ENCODE data around the gene LASP1NB.

Gene LASP1NB

GRCh38 chr17:38925263-38925995 lies at the start of gene LASP1NB:
Gene LASP1NB (plus strand): TSS chr17:38925614.
- peak; percentile 47 for DNase-seq
- intact Hi-C loops (cut with micrococcal nuclease) = no loop called here
- H3K27me3 Mint-ChIP-seq = no peaks in the 10 kb centered on the region
- POLR2A ChIA-PET = interaction anchor here (0.6 to 1.2 kb wide), 5 partner anchors 44 to 210 kb away, joined by 3 to 4 read pairs (median 3); partner anchors contain the start of genes LASP1 and RPL23
- no peak within 1 kb of the TSS for H3K4me3 Mint-ChIP-seq
- no peaks in the 10 kb centered on the region for H3K9me3 Mint-ChIP-seq
- H3K36me3 Mint-ChIP-seq = no peaks in the 10 kb centered on the region
- CTCF ChIA-PET = interaction anchor here (0.5 to 3.0 kb wide), 13 partner anchors 11 to 249 kb away, joined by 3 to 9 read pairs (median 3); no protein-coding TSS in a partner anchor
- H3K27ac Mint-ChIP-seq = no peak within 1 kb of the TSS
- H3K4me1 Mint-ChIP-seq (ENCODE audit: low read depth) = peaks cover 34% of the 10 kb centered on the region

GRCh38 chr17:38877130-38877851 lies 48.1 kb upstream of the LASP1NB start:
- POLR2A ChIA-PET = interaction anchor here (1.0 kb wide), 1 partner anchor 38 kb away, joined by 3 read pairs; no protein-coding TSS in a partner anchor
- intact Hi-C loops (cut with micrococcal nuclease) = no loop called here

GRCh38 chr17:38879878-38880665 lies 45.3 kb upstream of the LASP1NB start:
- no peak for DNase-seq
- Mint-ChIP-seq H3K9me3 (no peaks in the 10 kb centered on the region), H3K27ac (peak overlapping the region; percentile 80), H3K27me3 (no peaks in the 10 kb centered on the region), H3K36me3 (peaks cover 36% of the 10 kb centered on the region), H3K4me1 (ENCODE audit: low read depth) (peaks cover 86% of the 10 kb centered on the region), H3K4me3 (no peak overlapping the region)
- intact Hi-C loops (cut with micrococcal nuclease) = no loop called here
- CTCF ChIA-PET = interaction anchor here (1.1 to 3.4 kb wide), 4 partner anchors 9 to 285 kb away, joined by 3 to 24 read pairs (median 4); partner anchors contain the start of gene LASP1
- POLR2A ChIA-PET = interaction anchor here (3.2 kb wide), 1 partner anchor 10 kb away, joined by 19 read pairs; the partner anchor contains the start of gene LASP1

More at GRCh38 chr17:38877130-38877851, 48.1 kb upstream of the LASP1NB start:
- Mint-ChIP-seq H3K4me3 (no peak overlapping the region), H3K36me3 (peaks cover 30% of the 10 kb centered on the region), H3K27me3 (no peaks in the 10 kb centered on the region), H3K27ac (peak overlapping the region; percentile 76), H3K9me3 (no peaks in the 10 kb centered on the region), H3K4me1 (ENCODE audit: low read depth) (peaks cover 91% of the 10 kb centered on the region)
- peak; percentile 47 for DNase-seq
- CTCF ChIA-PET = no interaction called here

- peaks cover 40% of the 10 kb centered on the region for H3K36me3 Mint-ChIP-seq
- intact Hi-C loops (cut with micrococcal nuclease) = loop anchor here (1.0 kb wide), 1 partner anchor 9 kb away; no protein-coding TSS in a partner anchor
- ChIA-PET POLR2A (interaction anchor here (0.6 to 3.2 kb wide), 3 partner anchors 12 to 44 kb away, joined by 3 to 19 read pairs (median 4); partner anchors contain the start of genes LASP1 and LASP1NB), CTCF (interaction anchor here (1.2 to 3.4 kb wide), 4 partner anchors 11 to 101 kb away, joined by 4 to 24 read pairs (median 7); partner anchors contain the start of genes LASP1 and RPL23)
- peaks cover 89% of the 10 kb centered on the region for H3K4me1 Mint-ChIP-seq (ENCODE audit: low read depth)
- no peaks in the 10 kb centered on the region for H3K27me3 Mint-ChIP-seq
- H3K4me3 Mint-ChIP-seq = no peak overlapping the region
- peak overlapping the region; percentile 80 for H3K27ac Mint-ChIP-seq
- no peaks in the 10 kb centered on the region for H3K9me3 Mint-ChIP-seq
- DNase-seq = peak; percentile 69
These were observed 43.7 kb upstream of the LASP1NB start for GRCh38 chr17:38881600-38882191.

- no peak for DNase-seq
- POLR2A ChIA-PET = interaction anchor here (3.2 kb wide), 1 partner anchor 13 kb away, joined by 19 read pairs; the partner anchor contains the start of gene LASP1
- intact Hi-C loops (cut with micrococcal nuclease) = no loop called here
- H3K27ac Mint-ChIP-seq = peak overlapping the region; percentile 85
- no peaks in the 10 kb centered on the region for H3K27me3 Mint-ChIP-seq
- no peak overlapping the region for H3K4me3 Mint-ChIP-seq
- no peaks in the 10 kb centered on the region for H3K9me3 Mint-ChIP-seq
- H3K4me1 Mint-ChIP-seq (ENCODE audit: low read depth) = peaks cover 87% of the 10 kb centered on the region
- H3K36me3 Mint-ChIP-seq = peaks cover 39% of the 10 kb centered on the region
- CTCF ChIA-PET = interaction anchor here (1.0 to 3.4 kb wide), 3 partner anchors 12 to 17 kb away, joined by 3 to 24 read pairs (median 9); partner anchors contain the start of gene LASP1
These were observed 42.5 kb upstream of the LASP1NB start for GRCh38 chr17:38882870-38883269.

GRCh38 chr17:38883592-38884526 lies 41.6 kb upstream of the LASP1NB start:
- peaks cover 84% of the 10 kb centered on the region for H3K4me1 Mint-ChIP-seq (ENCODE audit: low read depth)
- no peak for DNase-seq
- H3K27ac Mint-ChIP-seq = peak overlapping the region; percentile 85

GRCh38 chr17:38885044-38885727 lies 40.2 kb upstream of the LASP1NB start:
- intact Hi-C loops (cut with micrococcal nuclease) = no loop called here
- peaks cover 88% of the 10 kb centered on the region for H3K4me1 Mint-ChIP-seq (ENCODE audit: low read depth)
- ChIA-PET POLR2A (interaction anchor here (0.9 to 1.8 kb wide), 3 partner anchors 14 to 82 kb away, joined by 3 to 5 read pairs (median 3); partner anchors contain the start of gene RPL23), CTCF (interaction anchor here (0.8 to 3.0 kb wide), 2 partner anchors 14 to 22 kb away, joined by 3 to 11 read pairs; no protein-coding TSS in a partner anchor)
- DNase-seq = no peak
- no peaks in the 10 kb centered on the region for H3K9me3 Mint-ChIP-seq
- H3K4me3 Mint-ChIP-seq = no peak overlapping the region
- H3K27me3 Mint-ChIP-seq = no peaks in the 10 kb centered on the region
- H3K36me3 Mint-ChIP-seq = peaks cover 32% of the 10 kb centered on the region
- H3K27ac Mint-ChIP-seq = peak overlapping the region; percentile 49

More at GRCh38 chr17:38883592-38884526, 41.6 kb upstream of the LASP1NB start:
- Mint-ChIP-seq H3K27me3 (no peaks in the 10 kb centered on the region), H3K4me3 (peak overlapping the region; percentile 47), H3K36me3 (peaks cover 35% of the 10 kb centered on the region), H3K9me3 (no peaks in the 10 kb centered on the region)
- ChIA-PET CTCF (interaction anchor here (1.0 to 3.4 kb wide), 3 partner anchors 13 to 16 kb away, joined by 3 to 24 read pairs (median 11); partner anchors contain the start of gene LASP1), POLR2A (no interaction called here)
- intact Hi-C loops (cut with micrococcal nuclease) = no loop called here

GRCh38 chr17:38885728-38886642 lies 39.4 kb upstream of the LASP1NB start:
- peak overlapping the region; percentile 49 for H3K27ac Mint-ChIP-seq
- intact Hi-C loops (cut with micrococcal nuclease) = no loop called here
- no peaks in the 10 kb centered on the region for H3K27me3 Mint-ChIP-seq
- H3K4me1 Mint-ChIP-seq (ENCODE audit: low read depth) = peaks cover 88% of the 10 kb centered on the region
- no peak overlapping the region for H3K4me3 Mint-ChIP-seq
- CTCF ChIA-PET = interaction anchor here (0.7 to 3.0 kb wide), 3 partner anchors 13 to 268 kb away, joined by 3 to 11 read pairs (median 3); no protein-coding TSS in a partner anchor
- no peak for DNase-seq
- POLR2A ChIA-PET = interaction anchor here (0.9 to 1.8 kb wide), 4 partner anchors 13 to 83 kb away, joined by 3 to 5 read pairs (median 3); partner anchors contain the start of gene RPL23
- H3K36me3 Mint-ChIP-seq = peaks cover 32% of the 10 kb centered on the region
- H3K9me3 Mint-ChIP-seq = no peaks in the 10 kb centered on the region

- peak overlapping the region; percentile 49 for H3K27ac Mint-ChIP-seq
- peaks cover 88% of the 10 kb centered on the region for H3K4me1 Mint-ChIP-seq (ENCODE audit: low read depth)
- intact Hi-C loops (cut with micrococcal nuclease) = no loop called here
These were observed 38.8 kb upstream of the LASP1NB start for GRCh38 chr17:38886643-38887010.

More at GRCh38 chr17:38886643-38887010, 38.8 kb upstream of the LASP1NB start:
- CTCF ChIA-PET = interaction anchor here (0.7 to 3.0 kb wide), 3 partner anchors 12 to 268 kb away, joined by 3 to 11 read pairs (median 3); no protein-coding TSS in a partner anchor
- no peaks in the 10 kb centered on the region for H3K27me3 Mint-ChIP-seq
- H3K4me3 Mint-ChIP-seq = no peak overlapping the region
- H3K36me3 Mint-ChIP-seq = peaks cover 28% of the 10 kb centered on the region
- no peaks in the 10 kb centered on the region for H3K9me3 Mint-ChIP-seq
- POLR2A ChIA-PET = interaction anchor here (0.9 to 1.8 kb wide), 3 partner anchors 12 to 33 kb away, joined by 3 to 5 read pairs (median 4); partner anchors contain the start of genes LASP1 and RPL23
- no peak for DNase-seq
